GM21423 (cell line): ENCODE results near the gene UBQLN1.

Experiments
- ATAC-seq: cut with Tn5 transposase; IDR thresholded peaks from one replicate; pipeline ENCODE4 v1.9.1; 2021; ENCODE audit warnings: mild to moderate bottlenecking, moderate library complexity; ENCODE audit not compliant: unreplicated experiment

Gene UBQLN1

GRCh38 chr9:83698976-83699585 lies 8.7 kb downstream of the UBQLN1 start:
- ATAC-seq, result peak; percentile 45

GRCh38 chr9:83691492-83691891 lies 16.3 kb downstream of the UBQLN1 start:
- ATAC-seq, result no peak

- no peak for ATAC-seq
Observed at GRCh38 chr9:83688921-83689320, 18.8 kb downstream of the UBQLN1 start.

GRCh38 chr9:83681490-83681889 lies 26.3 kb downstream of the UBQLN1 start:
- no peak for ATAC-seq

DNA sequence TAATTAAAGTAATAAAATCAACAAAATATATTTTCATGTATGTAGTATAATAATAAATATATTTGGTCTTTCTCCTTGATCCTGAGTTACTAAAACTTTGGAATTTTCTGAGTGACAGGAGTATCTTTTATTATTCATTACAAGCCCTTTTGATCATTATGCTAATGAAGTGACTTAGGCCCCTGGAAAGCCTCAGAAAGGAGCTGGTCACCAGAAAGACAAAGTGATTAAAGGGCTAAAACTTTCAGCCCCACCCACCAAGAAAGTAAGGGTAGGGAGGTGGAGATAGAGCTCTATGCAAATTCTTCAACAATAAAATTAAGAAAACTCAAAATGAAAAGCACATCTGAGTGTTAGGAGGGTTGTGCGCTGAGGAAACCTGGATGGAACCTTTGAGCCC lies 27.5 kb downstream of the UBQLN1 start:
- no peak for ATAC-seq

GRCh38 chr9:83677596-83677995 lies 30.2 kb downstream of the UBQLN1 start:
- ATAC-seq, result no peak

DNA sequence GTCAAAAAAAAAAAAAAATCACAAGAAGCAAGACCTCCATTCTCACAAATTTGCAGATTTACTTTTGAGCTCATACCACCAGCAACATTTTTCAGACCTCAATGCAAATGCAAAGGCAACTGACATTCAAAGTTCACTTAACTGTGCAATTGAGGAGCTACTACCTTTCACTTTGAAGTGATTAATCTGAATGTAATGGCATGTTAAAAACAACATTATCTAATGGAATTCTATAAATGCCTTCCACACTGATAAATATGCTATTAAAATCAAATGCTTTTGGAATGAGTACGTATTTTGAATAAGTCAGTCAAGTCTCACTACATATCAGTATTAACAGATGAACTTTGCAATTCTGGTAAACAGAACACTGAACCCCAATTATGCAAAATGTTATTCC lies 32.3 kb downstream of the UBQLN1 start:
- no peak for ATAC-seq

DNA sequence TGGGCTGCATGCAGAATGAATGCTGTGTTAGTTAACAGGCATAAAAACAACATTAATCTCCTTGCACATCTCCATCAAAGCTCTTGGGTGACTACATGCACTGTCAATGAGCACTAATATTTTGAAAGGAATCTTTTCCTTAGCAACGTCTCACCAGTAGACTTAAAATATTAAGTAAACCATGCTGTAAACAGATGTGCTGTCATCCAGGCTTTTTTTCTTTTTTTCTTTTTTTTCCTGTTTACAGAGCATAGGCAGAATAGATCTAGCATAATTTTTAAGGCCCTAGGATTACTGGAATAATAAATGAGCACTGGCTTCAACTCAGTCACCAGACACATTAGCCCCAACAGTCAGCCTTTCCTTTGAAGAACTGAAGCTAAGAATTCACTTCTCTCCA lies 36.3 kb downstream of the UBQLN1 start:
- ATAC-seq, result no peak

- no peak for ATAC-seq
Observed at GRCh38 chr9:83670381-83670780, 37.4 kb downstream of the UBQLN1 start.

- no peak for ATAC-seq
Observed at GRCh38 chr9:83669067-83669466, 38.7 kb downstream of the UBQLN1 start.

- peak; percentile 93 for ATAC-seq
Observed at GRCh38 chr9:83665580-83666200, 42.1 kb downstream of the UBQLN1 start.

- no peak for ATAC-seq
Observed at GRCh38 chr9:83662933-83663332, 44.8 kb downstream of the UBQLN1 start.

DNA sequence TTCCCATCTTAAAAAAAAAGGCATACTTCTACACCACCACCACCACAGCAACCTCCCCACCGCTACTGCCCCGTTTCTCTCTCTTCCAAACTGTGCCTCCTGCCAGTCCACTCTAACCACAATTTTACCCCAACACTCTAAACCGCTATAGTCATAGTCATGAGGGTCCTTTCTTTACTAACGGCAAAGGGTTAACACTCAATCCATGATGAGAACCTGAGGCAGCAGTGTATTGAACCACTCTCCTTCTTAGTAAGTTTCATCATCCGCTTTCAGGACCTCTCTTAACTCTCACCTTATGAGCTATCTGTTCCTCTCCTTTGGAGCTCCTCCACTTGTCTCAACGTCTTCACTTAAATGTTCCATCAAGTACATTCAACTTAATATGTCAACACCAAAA lies 50.8 kb downstream of the UBQLN1 start:
- ATAC-seq, result no peak

- no peak for ATAC-seq
Observed at GRCh38 chr9:83656032-83656680, 51.6 kb downstream of the UBQLN1 start.

DNA sequence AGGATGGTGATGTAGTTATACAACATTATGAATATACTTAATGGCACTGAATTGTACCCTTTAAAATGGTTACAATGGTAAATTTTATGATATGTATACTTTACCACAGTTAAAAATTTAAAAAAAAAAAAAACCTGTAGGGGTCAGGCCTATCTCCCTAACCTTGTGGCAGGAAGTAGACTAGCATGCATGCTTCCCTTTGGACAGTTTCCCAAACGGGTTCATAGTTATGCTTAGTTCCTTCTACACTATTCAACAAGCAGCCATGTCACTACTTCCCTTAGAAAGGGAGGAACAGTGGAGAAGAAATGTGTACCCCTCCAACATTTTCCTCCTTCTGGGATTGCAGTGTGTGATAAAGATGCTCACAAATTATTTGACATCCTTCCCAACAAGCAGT lies 52.3 kb downstream of the UBQLN1 start:
- ATAC-seq, result no peak

DNA sequence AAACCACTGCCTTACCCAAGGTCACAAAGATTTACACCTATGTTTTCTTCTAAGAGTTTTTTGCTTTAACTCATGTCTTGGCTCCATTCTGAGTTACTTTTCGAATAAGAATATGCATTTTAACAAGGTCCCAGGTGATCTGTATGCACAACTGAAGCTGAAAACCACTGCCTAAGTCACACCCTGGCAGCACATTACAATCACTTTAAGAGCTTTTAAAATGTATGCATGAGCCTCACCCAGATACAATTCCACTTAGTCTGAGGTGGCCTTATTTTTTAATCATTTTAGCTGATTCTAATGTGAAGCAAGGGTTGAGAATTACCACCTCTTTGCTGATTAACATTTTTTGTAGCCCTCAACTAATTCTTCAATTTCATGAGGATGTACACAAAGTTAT lies 55.3 kb downstream of the UBQLN1 start:
- ATAC-seq, result no peak

DNA sequence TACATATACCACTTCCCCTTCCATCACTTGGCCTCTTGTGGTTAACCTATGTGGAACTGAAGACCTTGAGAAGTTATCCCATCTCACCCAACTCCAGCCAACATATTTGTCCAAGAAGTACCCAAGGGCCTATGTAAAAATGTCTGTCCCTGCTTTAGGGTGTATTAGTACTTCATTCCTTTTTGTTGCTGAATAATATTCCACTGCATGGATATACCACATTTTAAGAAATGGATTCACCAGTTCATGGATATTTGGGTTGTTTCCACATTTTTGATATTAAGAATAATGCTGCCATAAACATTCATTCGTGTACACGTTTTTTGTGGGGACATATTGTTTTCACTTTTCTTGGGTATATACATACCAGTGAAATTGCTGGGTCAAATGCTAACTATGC lies 56.2 kb downstream of the UBQLN1 start:
- ATAC-seq, result no peak

GRCh38 chr9:83649515-83649914 lies 58.2 kb downstream of the UBQLN1 start:
- ATAC-seq, result no peak

GRCh38 chr9:83649080-83649479 lies 58.7 kb downstream of the UBQLN1 start:
- peak; percentile 67 for ATAC-seq

GRCh38 chr9:83646500-83647239 lies 61.1 kb downstream of the UBQLN1 start:
- no peak for ATAC-seq

- ATAC-seq, result no peak
Observed at GRCh38 chr9:83642793-83643192, 65.0 kb downstream of the UBQLN1 start.

DNA sequence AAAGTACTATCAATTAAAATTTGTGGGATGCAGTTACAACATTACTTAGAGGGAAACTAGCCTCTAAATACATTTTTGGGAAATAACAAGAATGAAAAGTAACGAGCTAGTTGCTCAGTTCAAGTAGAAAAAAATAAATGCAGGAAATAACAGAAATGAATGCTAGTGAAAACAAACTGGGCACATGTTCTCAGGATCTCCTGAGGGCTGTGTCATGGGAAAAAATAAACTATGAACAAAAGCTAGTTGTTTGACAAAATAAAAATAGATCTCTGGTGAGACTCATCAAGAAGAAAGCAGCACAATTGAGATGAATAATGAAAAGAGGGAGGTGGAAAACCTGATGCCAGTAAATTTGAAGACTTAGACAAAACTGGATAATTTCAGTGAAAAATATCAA lies 68.5 kb downstream of the UBQLN1 start:
- no peak for ATAC-seq
